Measurements from ENCODE around the gene LARP4. TPM values are rescaled to one million over a fixed set of nuclear protein-coding genes. Genes with fewer than 3 reads are reported as not detected.
"Not testable (repeated sequence)": the region's sequence is repeated elsewhere in the genome, so short reads cannot be mapped to it uniquely, and the experiment has no call there.

LARP4 gene
- polyA plus RNA-seq, 1 donor from 2014 or later, result 17.8 TPM

GRCh38 chr12:50365709-50366406 is 34.8 kb upstream of the LARP4 start:
- no peaks in the 10 kb centered on the region for H3K9me3 ChIP-seq (ENCODE audit: low read length)
- H4K20me1 ChIP-seq (ENCODE audit: insufficient read depth), result no peaks in the 10 kb centered on the region
- no peaks in the 10 kb centered on the region for H3K27me3 ChIP-seq (ENCODE audit: insufficient read depth, low read depth, low read length)
- no peak overlapping the region for H3K9ac ChIP-seq (ENCODE audit: low read length)
- no peaks in the 10 kb centered on the region for H3K36me3 ChIP-seq (ENCODE audit: insufficient read depth, low read length)
- no peaks in the 10 kb centered on the region for H3K79me2 ChIP-seq (replicated peaks; ENCODE audit: insufficient read depth, low read length)
- no peaks in the 10 kb centered on the region for H3F3A ChIP-seq (ENCODE audit: insufficient read depth, low read length, poor library complexity, severe bottlenecking)
- no peak overlapping the region for H3K4me3 ChIP-seq (ENCODE audit: low read length)
- no peak for TF ChIP-seq EP300 (conservative IDR thresholded peaks at IDR 0.05; ENCODE audit: poor library complexity, severe bottlenecking)
- TF ChIP-seq RAD21 (conservative IDR thresholded peaks at IDR 0.05), result no peak
- no peak for TF ChIP-seq MXI1 (conservative IDR thresholded peaks at IDR 0.05; ENCODE audit: poor library complexity, severe bottlenecking)
- TF ChIP-seq, protein P1, sequence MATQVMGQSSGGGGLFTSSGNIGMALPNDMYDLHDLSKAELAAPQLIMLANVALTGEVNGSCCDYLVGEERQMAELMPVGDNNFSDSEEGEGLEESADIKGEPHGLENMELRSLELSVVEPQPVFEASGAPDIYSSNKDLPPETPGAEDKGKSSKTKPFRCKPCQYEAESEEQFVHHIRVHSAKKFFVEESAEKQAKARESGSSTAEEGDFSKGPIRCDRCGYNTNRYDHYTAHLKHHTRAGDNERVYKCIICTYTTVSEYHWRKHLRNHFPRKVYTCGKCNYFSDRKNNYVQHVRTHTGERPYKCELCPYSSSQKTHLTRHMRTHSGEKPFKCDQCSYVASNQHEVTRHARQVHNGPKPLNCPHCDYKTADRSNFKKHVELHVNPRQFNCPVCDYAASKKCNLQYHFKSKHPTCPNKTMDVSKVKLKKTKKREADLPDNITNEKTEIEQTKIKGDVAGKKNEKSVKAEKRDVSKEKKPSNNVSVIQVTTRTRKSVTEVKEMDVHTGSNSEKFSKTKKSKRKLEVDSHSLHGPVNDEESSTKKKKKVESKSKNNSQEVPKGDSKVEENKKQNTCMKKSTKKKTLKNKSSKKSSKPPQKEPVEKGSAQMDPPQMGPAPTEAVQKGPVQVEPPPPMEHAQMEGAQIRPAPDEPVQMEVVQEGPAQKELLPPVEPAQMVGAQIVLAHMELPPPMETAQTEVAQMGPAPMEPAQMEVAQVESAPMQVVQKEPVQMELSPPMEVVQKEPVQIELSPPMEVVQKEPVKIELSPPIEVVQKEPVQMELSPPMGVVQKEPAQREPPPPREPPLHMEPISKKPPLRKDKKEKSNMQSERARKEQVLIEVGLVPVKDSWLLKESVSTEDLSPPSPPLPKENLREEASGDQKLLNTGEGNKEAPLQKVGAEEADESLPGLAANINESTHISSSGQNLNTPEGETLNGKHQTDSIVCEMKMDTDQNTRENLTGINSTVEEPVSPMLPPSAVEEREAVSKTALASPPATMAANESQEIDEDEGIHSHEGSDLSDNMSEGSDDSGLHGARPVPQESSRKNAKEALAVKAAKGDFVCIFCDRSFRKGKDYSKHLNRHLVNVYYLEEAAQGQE (IDR thresholded peaks at IDR 0.05; ENCODE audit: borderline replicate concordance), result no peak
- TF ChIP-seq TAF1 (IDR thresholded peaks at IDR 0.05; ENCODE audit: low read depth), result no peak
- TF ChIP-seq POLR2AphosphoS5 (IDR thresholded peaks at IDR 0.05), result no peak
- TF ChIP-seq EZH2 (IDR thresholded peaks at IDR 0.05; ENCODE audit: borderline replicate concordance, insufficient read depth, low read length, poor library complexity, severe bottlenecking), result no peak
- TF ChIP-seq CTCF (IDR thresholded peaks at IDR 0.05; ENCODE audit: poor library complexity, severe bottlenecking), result no peak
- no peak for TF ChIP-seq SMC3 (conservative IDR thresholded peaks at IDR 0.05; ENCODE audit: poor library complexity)
- H3K27ac ChIP-seq (ENCODE audit: low read length), result no peak overlapping the region
- H3K4me2 ChIP-seq (ENCODE audit: low read length), result no peak overlapping the region
- no peak overlapping the region for H2AFZ ChIP-seq (ENCODE audit: low read depth, low read length)
- H3K9me2 ChIP-seq (ENCODE audit: insufficient read depth, low read length), result no peaks in the 10 kb centered on the region

DNA sequence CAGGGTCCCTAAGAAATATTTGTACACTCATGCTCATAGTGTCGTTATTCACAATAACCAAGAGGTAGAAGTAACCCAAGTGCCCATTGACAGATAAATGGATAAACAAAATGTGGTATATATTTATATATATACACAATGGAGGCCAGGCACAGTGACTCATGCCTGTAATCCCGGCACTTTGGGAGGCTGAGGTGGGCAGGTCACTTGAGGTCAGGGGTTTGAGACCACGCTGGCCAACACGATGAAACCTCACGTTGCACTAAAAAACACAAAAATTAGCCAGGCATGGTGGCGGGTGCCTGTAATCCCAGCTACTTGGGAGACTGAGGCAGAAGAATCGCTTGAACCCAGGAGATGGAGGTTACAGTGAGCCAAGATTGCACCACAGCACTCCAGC is 30.0 kb upstream of the LARP4 start:
- not testable (repeated sequence) for H3K9me2 ChIP-seq (ENCODE audit: insufficient read depth, low read length); H3K4me2 ChIP-seq (ENCODE audit: low read length); H3K79me2 ChIP-seq (replicated peaks; ENCODE audit: insufficient read depth, low read length); H3K9me3 ChIP-seq (ENCODE audit: low read length); H3K27me3 ChIP-seq (ENCODE audit: insufficient read depth, low read depth, low read length); H3K36me3 ChIP-seq (ENCODE audit: insufficient read depth, low read length); H4K20me1 ChIP-seq (ENCODE audit: insufficient read depth); H3K4me3 ChIP-seq (ENCODE audit: low read length); H3K9ac ChIP-seq (ENCODE audit: low read length); H3F3A ChIP-seq (ENCODE audit: insufficient read depth, low read length, poor library complexity, severe bottlenecking); H2AFZ ChIP-seq (ENCODE audit: low read depth, low read length); H3K27ac ChIP-seq (ENCODE audit: low read length)

Data from neural cell (in vitro differentiated cells).